Loucy (cell line): ENCODE results near the gene SMIM44.

Source experiments
- CTCF ChIP-seq: fragments of 200-600 bp; sonication (generic); conservative IDR thresholded peaks from 2 replicates; pipeline ENCODE4 v1.5.1; 2014; ENCODE audit warnings: mild to moderate bottlenecking, antibody characterized with exemption, low read length
- EZH2phosphoT487 ChIP-seq: fragments of 200-600 bp; IDR thresholded peaks from 2 replicates; pipeline ENCODE4 v1.6.1; 2018; ENCODE audit warnings: antibody characterized with exemption, mild to moderate bottlenecking, moderate library complexity, borderline replicate concordance

- TF ChIP-seq CTCF (no peak), EZH2phosphoT487 (no peak)
Measured at GRCh38 chr19:3462991-3463713, 20.1 kb downstream of the SMIM44 start.
